Measurements from ENCODE around the gene COL23A1. TPM values are rescaled to one million over a fixed set of nuclear protein-coding genes. Genes with fewer than 3 reads are reported as not detected.

COL23A1 gene
- total and polyA plus RNA-seq, 2 of the 8 experiments (the other 6 are each of a cell fraction or from before 2014, with no cell fraction given): 3.1 to 4.7 TPM

GRCh38 chr5:178431782-178432165, 158.4 kb downstream of the COL23A1 start:
- Histone ChIP-seq H2AFZ (ENCODE audit: low read length) (no peak overlapping the region), H3K79me1 (ENCODE audit: low read depth, low read length) (no peaks in the 10 kb centered on the region), H4K8ac (ENCODE audit: extremely low read depth, insufficient read depth, low read length) (no peak overlapping the region), H3K27ac (ENCODE audit: low read depth, low read length) (no peak overlapping the region), H2BK12ac (ENCODE audit: low read depth, low read length) (no peak overlapping the region), H4K20me1 (replicated peaks in 1 of 2; ENCODE audit: control insufficient read depth in 1 of 2, insufficient read depth in 2 of 2, low read length in 2 of 2) (no peaks in the 10 kb centered on the region), H3K18ac (ENCODE audit: extremely low read depth, low read length) (no peak overlapping the region), H2BK20ac (ENCODE audit: low read length) (no peak overlapping the region), H3K79me2 (ENCODE audit: control insufficient read depth in 1 of 2, insufficient read depth in 2 of 2, low read length in 2 of 2) (no peaks in the 10 kb centered on the region), H3K4me3 (ENCODE audit: extremely low read depth in 1 of 4, insufficient read depth in 2 of 4, low read depth in 3 of 4, low read length in 4 of 4) (no peak overlapping the region), H4K91ac (replicated peaks; ENCODE audit: insufficient read length, low read length) (no peak overlapping the region), H3K4ac (replicated peaks; ENCODE audit: insufficient read length, low read depth, low read length) (no peak overlapping the region), H3K27me3 (replicated peaks in 1 of 4; ENCODE audit: control insufficient read depth in 3 of 4, extremely low read depth in 1 of 4, insufficient read depth in 3 of 4, low read length in 3 of 4) (no peaks in the 10 kb centered on the region), H3K56ac (replicated peaks; ENCODE audit: insufficient read length, low read depth, low read length) (no peak overlapping the region), H4K5ac (ENCODE audit: insufficient read length, low read depth, low read length) (no peak overlapping the region), H3K4me1 (replicated peaks in 1 of 4; ENCODE audit: control insufficient read depth in 3 of 4, insufficient read depth in 4 of 4, low read length in 3 of 4) (peaks cover 4 to 12% (median 6%) of the 10 kb centered on the region in 4 experiments), H3K9ac (replicated peaks in 1 of 4; ENCODE audit: extremely low read depth in 1 of 4, low read depth in 3 of 4, low read length in 3 of 4) (no peak overlapping the region), H2BK15ac (ENCODE audit: low read length) (no peak overlapping the region), H3K23ac (ENCODE audit: insufficient read length) (no peak overlapping the region), H3K14ac (ENCODE audit: insufficient read length) (no peak overlapping the region), H3K36me3 (ENCODE audit: control insufficient read depth in 2 of 4, insufficient read depth in 4 of 4, low read length in 3 of 4) (no peaks in the 10 kb centered on the region), H3K23me2 (ENCODE audit: low read depth, low read length) (no peaks in the 10 kb centered on the region), H3K9me3 (ENCODE audit: insufficient read depth in 2 of 2, low read depth in 1 of 2, low read length in 1 of 2) (no peaks in the 10 kb centered on the region), H3K4me2 (ENCODE audit: insufficient read depth in 1 of 2, low read depth in 2 of 2, low read length in 2 of 2) (no peak overlapping the region), H2BK120ac (replicated peaks; ENCODE audit: low read depth, low read length) (no peak overlapping the region), H2AK5ac (ENCODE audit: low read depth, low read length) (no peak overlapping the region), H2BK5ac (ENCODE audit: low read depth, low read length) (no peak overlapping the region)
- no peak for FAIRE-seq
- WGBS, 2 experiments (ENCODE audit: extremely low coverage in 1 of 2, insufficient coverage in 1 of 2, insufficient read length in 1 of 2, insufficient replicate concordance in 2 of 2, low coverage in 1 of 2, low lambda C conversion rate in 2 of 2, missing lambda C conversion rate in 1 of 2): 85% methylated on average over 5 of the region's 5 CpGs; no CpG with 5 or more reads in 1 of the 2 experiments
- POLR2A ChIA-PET (ENCODE audit: partially characterized antibody): interaction anchor here (1.3 kb wide), 1 partner anchor 11 kb away, joined by 5 read pairs; no protein-coding TSS in a partner anchor
- CTCF ChIA-PET (ENCODE audit: partially characterized antibody): interaction anchor here (1.1 kb wide), 1 partner anchor 30 kb away, joined by 4 read pairs; no protein-coding TSS in a partner anchor
- TF ChIP-seq CHD1 (IDR thresholded peaks at IDR 0.05; ENCODE audit: low read depth, low read length) (no peak), MAFK (IDR thresholded peaks at IDR 0.05; ENCODE audit: low read depth, low read length) (no peak), BRCA1 (IDR thresholded peaks at IDR 0.05; ENCODE audit: low read depth, low read length) (no peak), CHD2 (IDR thresholded peaks at IDR 0.05; ENCODE audit: low read length) (no peak), RNF2 (IDR thresholded peaks at IDR 0.05; ENCODE audit: borderline replicate concordance, low read depth, low read length, missing control alignments, poor library complexity, severe bottlenecking) (no peak)
- no peak for DNase-seq (ENCODE audit: low read depth in 1 of 2, low spot score in 2 of 2)

Measured in H1 (cell line).